ENCODE data around the gene NTMT1.

GRCh38 chr9:129632460-129632859, 6.5 kb downstream of the NTMT1 start:
- TF ChIP-seq CTCF (IDR thresholded peaks at IDR 0.05 in 2 of 3, conservative IDR thresholded peaks at IDR 0.05 in 1 of 3; ENCODE audit: borderline replicate concordance in 1 of 3, insufficient read depth in 1 of 3, low read depth in 2 of 3, low read length in 2 of 3): no peak
- no peak for TF ChIP-seq FOSL1 (IDR thresholded peaks at IDR 0.05; ENCODE audit: low read depth)
- no peak for TF ChIP-seq POLR2A (IDR thresholded peaks at IDR 0.05; ENCODE audit: borderline replicate concordance, extremely low read depth, insufficient read depth, insufficient read length)
- TF ChIP-seq POLR2AphosphoS5 (IDR thresholded peaks at IDR 0.05; ENCODE audit: low read depth, low read length): no peak
- no peak for TF ChIP-seq ZFX (IDR thresholded peaks at IDR 0.05)
- TF ChIP-seq EZH2phosphoT487 (IDR thresholded peaks at IDR 0.05; ENCODE audit: borderline replicate concordance): no peak
- no peak for TF ChIP-seq CEBPB (IDR thresholded peaks at IDR 0.05; ENCODE audit: low read depth)
- no peak for TF ChIP-seq ZNF274 (IDR thresholded peaks at IDR 0.05; ENCODE audit: low read depth, low read length)
- no peak for TF ChIP-seq EZH2 (IDR thresholded peaks at IDR 0.05)
- TF ChIP-seq REST (IDR thresholded peaks at IDR 0.05; ENCODE audit: low read depth): no peak
- TF ChIP-seq, protein P1, sequence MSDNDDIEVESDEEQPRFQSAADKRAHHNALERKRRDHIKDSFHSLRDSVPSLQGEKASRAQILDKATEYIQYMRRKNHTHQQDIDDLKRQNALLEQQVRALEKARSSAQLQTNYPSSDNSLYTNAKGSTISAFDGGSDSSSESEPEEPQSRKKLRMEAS (IDR thresholded peaks at IDR 0.05): no peak
- no peak for TF ChIP-seq SP1 (IDR thresholded peaks at IDR 0.05; ENCODE audit: low read depth)
- no peak for TF ChIP-seq JUND (IDR thresholded peaks at IDR 0.05)

All from HCT116 (cell line).